ENCODE results near the gene GPSM1.

GPSM1 gene

DNA sequence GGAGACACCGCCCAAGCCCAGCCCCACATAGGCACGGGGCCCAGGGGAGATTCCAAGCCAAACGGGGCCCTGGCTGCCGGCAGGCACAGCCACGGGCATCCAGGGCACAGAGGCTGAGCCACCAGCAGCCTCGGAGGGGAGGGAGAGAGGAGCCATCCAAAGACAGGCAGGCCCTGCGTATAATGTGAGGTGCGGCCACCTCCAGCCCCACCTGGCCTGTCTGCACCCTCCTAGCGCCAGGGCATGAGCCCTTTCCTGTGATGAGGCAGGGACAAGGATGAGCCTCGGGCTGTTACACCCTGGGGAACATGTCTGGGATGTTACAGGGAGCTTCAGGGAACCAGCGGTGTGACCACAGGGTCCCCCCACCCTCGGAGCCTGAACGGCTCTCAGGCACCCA lies 22.4 kb upstream of the GPSM1 start:
- no peak for DNase-seq (ENCODE audit: low spot score)

DNA sequence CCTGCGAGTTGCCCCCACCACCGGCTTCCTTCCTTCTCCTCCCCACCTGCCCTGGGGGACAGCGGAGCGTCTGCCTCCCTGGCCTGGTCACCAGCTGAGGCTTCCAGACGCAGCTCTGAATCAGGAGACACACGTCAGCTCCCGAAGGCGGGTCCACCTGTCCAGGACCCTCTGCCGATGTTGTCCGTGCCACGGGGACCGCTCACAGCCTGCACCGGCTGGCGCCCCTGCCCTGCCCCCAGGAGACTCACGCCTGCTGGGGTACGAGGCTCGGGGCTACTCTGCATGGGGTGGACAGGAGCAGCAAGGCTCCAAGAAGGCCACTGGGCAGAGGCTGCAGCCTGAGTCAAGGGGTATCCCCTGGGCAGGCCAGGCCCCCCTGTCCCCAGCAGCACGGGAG lies 21.5 kb upstream of the GPSM1 start:
- DNase-seq (ENCODE audit: low spot score), result no peak

GRCh38 chr9:136306211-136307208 lies 20.8 kb upstream of the GPSM1 start:
- no peak for DNase-seq (ENCODE audit: low spot score)

DNA sequence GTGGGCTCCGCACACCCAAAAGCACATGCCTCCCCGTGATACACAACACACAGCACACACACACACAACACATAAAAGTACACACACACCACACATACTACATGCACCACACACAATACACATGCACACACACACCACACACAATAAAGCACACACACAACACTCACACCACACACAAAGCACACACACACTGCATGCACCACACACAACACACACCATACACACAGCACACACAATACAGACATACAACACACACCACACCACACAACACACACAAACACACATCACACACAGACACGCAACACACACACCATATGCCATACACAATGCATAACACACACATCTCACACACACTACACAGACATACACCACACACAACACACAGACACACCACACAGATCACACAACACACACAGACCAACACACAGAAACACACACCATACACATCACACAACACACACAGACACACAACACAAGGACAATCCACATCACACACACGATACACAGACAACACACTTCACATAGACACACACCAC lies 20.1 kb upstream of the GPSM1 start:
- DNase-seq (ENCODE audit: low spot score), result no peak

GRCh38 chr9:136308006-136308701 lies 19.2 kb upstream of the GPSM1 start:
- no peak for DNase-seq (ENCODE audit: low spot score)

DNA sequence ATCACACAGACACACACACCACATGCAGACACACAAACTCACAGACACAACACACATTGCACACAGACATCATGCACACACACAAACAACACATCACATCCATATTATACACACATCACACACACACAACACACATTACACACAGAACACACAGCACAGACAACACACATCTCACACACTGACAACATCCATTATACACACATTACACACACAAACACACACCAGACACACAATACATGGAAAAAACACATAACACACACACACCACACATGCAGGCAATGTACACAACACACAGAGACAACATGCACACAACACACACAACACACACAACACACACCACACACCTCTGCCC lies 18.7 kb upstream of the GPSM1 start:
- no peak for DNase-seq (ENCODE audit: low spot score)

GRCh38 chr9:136309101-136309801 lies 18.1 kb upstream of the GPSM1 start:
- DNase-seq (ENCODE audit: low spot score), result no peak

GRCh38 chr9:136309806-136310220 lies 17.5 kb upstream of the GPSM1 start:
- DNase-seq (ENCODE audit: low spot score), result no peak

DNA sequence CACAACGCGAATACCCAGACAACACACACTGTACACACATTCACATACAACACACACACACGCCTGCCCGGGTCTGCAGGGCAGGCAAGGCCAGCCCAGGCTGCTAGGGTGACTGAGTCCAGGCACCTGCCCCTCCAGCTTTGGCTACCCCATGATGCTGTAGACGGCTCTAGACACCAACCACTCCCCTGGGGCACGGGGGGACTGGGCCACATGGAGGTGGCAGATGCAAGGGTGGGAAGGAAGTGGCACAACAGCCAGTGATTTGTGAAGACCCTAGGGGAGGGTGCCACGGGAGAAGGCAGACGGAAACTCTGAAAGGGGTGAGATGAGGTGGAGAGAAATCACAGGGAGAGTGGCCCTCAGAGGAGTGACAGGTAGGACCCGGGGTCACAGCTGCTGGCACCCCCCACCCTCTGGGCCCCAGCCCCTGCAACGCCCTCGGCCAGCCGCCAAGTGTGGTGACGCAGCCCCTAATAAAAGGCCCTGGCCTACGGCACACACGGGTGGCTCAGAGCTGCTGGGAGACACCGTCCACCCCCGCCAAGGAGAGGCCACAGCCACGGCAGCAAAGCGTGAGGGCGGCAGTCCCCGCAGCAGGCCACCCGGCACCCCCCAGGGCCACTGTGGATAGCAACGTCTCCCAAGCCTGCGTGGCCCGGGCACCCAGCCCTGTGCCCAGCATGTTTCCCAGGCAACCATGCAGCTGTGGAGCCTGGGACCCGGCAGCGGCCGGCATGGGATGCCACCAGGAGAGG lies 16.9 kb upstream of the GPSM1 start:
- DNase-seq (ENCODE audit: low spot score), result no peak

DNA sequence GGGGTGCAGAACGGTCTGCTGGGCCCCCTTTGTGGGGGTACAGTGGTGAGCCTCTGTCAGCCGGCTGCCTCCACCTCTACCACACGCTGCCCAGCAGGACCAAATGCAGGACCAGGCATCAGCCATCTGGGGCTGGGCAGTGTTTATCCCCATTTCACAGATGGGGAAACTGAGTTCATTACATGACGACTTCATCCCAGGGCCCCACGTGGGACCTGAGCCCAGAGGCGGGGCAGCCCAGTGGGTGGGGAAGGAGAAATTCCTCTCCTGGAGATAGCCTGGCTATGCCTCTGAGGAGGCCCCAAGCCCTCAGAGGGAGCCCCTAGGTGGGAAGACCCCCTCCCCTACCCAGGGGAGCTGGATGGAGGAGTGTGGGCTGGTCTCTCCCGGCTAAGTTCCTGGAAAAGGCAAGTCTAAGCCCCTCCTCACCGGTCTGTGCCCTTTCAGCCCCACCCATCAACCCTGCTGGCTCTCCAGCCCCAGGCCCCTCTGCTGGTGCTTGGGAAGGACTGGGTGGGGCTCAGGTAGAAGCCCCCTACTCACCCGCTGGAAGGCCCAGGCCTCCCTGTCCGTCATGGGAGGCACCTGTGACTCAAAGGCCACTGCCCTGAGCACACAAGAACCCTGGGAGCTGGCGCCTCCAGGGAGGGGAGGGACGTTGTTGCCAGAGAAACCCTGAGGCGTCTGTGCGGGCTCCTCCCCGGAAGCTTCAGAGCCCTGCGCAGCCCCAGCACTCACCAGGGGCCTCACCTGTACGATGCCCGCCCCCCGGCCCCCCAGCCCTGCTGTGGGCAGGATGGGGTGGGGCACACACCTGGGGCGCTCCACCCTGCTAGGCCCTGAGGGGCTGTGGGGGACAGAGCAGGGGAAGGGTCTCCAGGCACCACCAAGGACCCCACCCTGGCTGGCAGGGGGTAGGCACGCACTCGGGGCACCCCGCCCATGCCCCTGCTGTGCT lies 16.0 kb upstream of the GPSM1 start:
- DNase-seq (ENCODE audit: low spot score), result no peak

GRCh38 chr9:136312009-136312375 lies 15.3 kb upstream of the GPSM1 start:
- no peak for DNase-seq (ENCODE audit: low spot score)

- DNase-seq (ENCODE audit: low spot score), result peak; percentile 58
Measured at GRCh38 chr9:136312436-136312835, 14.9 kb upstream of the GPSM1 start.

DNA sequence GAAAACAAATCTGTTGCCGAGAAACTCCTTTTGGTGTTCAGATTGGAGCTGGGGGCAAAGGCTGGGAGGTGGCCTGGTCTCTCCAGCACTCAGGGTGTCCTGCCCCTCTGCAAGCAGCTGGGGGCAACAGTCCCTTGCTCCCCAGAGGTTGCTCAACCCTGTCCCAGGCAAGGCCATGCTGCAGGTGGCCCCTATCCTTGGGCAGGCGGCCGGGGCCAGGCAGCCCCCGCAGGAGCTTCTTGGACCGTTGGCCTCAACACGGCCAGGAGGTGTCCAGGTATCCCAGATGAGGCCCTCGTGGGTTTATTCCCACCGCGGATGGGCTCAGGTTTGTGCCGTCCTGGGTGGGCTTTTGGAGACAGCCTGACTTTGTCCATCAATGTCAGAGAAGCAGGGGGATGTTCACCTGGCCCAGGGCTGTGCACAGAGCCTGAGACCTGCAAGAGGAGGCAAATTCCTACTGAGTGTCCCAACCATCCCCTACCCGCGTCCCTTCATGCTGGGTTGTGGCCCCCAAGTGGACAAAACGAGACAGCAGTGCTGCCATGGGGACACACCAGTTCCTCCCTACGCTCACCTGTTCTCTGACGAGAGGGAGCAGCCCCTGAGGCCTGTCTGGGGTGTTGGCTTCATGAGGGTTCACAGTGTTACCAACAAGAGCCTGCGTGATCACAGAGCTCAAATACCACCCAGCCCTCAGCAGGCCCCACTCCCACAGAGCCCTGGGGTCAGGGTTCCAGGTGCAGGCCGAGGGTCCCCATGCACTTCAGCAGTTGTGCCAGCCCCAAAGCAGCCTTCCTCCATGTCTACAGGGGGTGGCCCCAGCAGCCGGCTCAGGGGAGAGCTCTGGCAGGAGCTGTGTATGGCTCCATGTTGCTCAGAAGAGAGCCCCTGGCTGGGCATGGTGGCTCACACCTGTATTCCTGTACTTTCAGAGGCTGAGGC lies 14.0 kb upstream of the GPSM1 start:
- no peak for DNase-seq (ENCODE audit: low spot score)

DNA sequence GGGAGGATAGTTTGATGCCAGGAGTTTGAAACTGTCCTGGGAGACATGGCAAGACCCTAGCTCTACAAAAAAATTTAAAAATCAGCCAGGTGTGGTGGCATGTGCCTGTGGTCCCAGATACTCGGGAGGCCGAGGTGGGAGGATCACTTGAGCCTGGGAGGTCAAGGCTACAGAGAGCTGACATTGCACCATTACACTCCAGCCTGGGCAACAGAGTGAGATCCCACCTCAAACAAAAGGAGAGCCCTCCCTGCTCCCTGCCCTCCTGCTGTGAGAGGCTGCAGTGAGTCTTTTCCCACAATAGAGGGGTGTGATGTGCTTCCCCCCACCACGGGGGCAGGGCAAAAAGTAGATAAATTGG lies 13.3 kb upstream of the GPSM1 start:
- no peak for DNase-seq (ENCODE audit: low spot score)

- no peak for DNase-seq (ENCODE audit: low spot score)
Measured at GRCh38 chr9:136314944-136315343, 12.4 kb upstream of the GPSM1 start.

DNA sequence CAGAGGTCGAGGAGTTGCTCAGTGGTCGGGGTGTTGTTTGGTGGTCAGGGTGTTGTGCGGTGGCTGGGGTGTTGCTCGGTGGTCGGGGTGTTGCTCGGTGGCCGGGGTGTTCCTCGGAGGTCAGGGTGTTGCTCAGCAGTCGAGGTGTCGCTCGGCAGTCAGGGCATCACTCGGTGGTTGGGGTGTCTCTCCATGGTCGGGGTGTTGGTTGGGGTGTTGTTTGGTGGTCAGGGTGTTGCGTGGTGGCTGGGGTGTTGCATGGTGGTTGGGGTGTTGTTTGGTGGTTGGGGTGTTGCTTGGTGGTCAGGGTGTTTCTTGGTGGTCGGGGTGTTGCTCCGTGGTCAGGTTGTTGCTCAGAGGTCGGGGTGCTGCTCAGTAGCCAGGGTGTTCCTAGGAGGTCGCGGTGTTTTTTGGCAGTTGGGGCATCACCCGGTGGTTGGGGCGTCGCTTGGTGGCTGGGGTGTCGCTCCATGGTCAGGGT lies 11.0 kb upstream of the GPSM1 start:
- DNase-seq (ENCODE audit: low spot score), result no peak

DNA sequence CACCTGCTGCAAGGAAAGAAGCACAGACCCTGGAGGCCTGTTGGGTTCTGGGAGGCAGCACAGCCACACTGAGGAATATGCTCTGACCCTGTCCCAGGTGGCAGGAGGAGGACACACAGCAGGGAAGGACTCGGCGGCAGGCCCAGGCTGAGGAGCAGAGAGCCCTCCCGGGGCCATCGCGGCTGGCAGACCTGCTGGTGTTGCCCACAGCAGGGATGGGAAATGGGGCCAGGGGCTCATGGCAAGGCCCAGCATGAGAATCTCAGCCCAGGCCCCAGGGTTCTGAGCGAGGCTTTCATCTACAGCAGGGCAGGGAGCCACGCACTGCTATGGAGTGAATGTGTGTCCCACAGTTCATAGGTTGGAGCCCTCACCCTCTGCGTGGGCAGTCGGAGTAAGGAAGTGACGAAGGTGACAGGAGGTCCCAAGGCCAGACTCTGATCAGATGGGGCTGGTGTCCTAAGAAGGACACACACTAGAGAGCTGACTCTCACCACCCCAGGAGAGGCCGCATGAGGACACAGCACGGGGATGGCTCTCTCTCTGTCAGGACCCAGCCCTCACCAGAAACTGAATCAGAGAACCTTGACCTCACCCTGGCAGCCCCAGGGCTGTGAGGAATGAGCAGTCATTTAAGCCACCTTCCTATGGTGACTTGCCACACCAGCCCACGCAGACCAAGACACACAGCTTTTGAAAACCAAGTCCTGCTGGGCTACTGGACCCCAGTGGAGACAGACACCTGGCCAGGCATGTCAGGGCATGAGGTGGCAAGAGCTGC lies 10.3 kb upstream of the GPSM1 start:
- DNase-seq (ENCODE audit: low spot score), result no peak

- no peak for DNase-seq (ENCODE audit: low spot score)
Measured at GRCh38 chr9:136317695-136318094, 9.6 kb upstream of the GPSM1 start.

All from germinal center (tissue), 1 donor.